PC-3 (cell line): ENCODE results near the gene FBXO42. TPM values are rescaled to one million over a fixed set of nuclear protein-coding genes. Genes with fewer than 3 reads are reported as not detected.
A peak's percentile ranks its signal among the peaks of the same experiment; 100 is the strongest.

Source experiments
- ATAC-seq: fragments of 200-7000 bp; cut with Tn5 transposase; 2 replicates; pipeline ENCODE4 v1.9.1; 2020; ENCODE audit warnings: mild to moderate bottlenecking, moderate library complexity
- BruUV-seq: library from RNA; stranded (reverse); fragments of 400-500 nt; replicated peaks from 2 replicates; lab custom pipeline; 2021; lab: Mats Ljungman, UMichigan
- CTCF ChIA-PET: fragments of 300-600 bp; sonication (Branson Sonifier 250); formaldehyde crosslinking; loops from one replicate; lab custom pipeline; 2022; ENCODE audit warnings: antibody characterized with exemption; lab: Charles Lee
- POLR2A ChIA-PET: fragments of 300-600 bp; sonication (Branson Sonifier 250); formaldehyde crosslinking; loops from one replicate; lab custom pipeline; 2022; ENCODE audit warnings: antibody characterized with exemption; ENCODE audit not compliant: unreplicated experiment; lab: Charles Lee
- DNase-seq: peaks from one replicate; pipeline ENCODE4 v3.0.0-alpha.2; 2015
- H2AFZ ChIP-seq: fragments of 300-600 bp; sonication (generic); 2 replicates; pipeline ENCODE4 v1.6.0; 2016; ENCODE audit warnings: antibody characterized with exemption, low read length
- H3F3A ChIP-seq: fragments of 300-600 bp; sonication (generic); one replicate; pipeline ENCODE4 v1.6.0; 2017; ENCODE audit warnings: antibody characterized with exemption, low read length, control low read depth, mild to moderate bottlenecking; ENCODE audit not compliant: unreplicated experiment
- H3K27ac ChIP-seq: fragments of 300-600 bp; sonication (generic); 2 replicates; pipeline ENCODE4 v1.5.1; 2016; ENCODE audit warnings: mild to moderate bottlenecking, low read length
- H3K27me3 ChIP-seq: fragments of 300-600 bp; sonication (generic); 2 replicates; pipeline ENCODE4 v1.6.1; 2016; ENCODE audit warnings: low read length, mixed read lengths
- H3K36me3 ChIP-seq: fragments of 300-600 bp; sonication (generic); 2 replicates; pipeline ENCODE4 v1.6.1; 2016; ENCODE audit warnings: low read depth, mixed run types, low read length, mixed read lengths
- H3K4me1 ChIP-seq: fragments of 300-600 bp; sonication (generic); 2 replicates; pipeline ENCODE4 v1.5.1; 2016; ENCODE audit warnings: low read length; ENCODE audit not compliant: insufficient read depth
- H3K4me2 ChIP-seq: fragments of 300-600 bp; sonication (generic); 2 replicates; pipeline ENCODE4 v1.6.0; 2016; ENCODE audit warnings: low read length
- H3K4me3 ChIP-seq: fragments of 300-600 bp; sonication (generic); 2 replicates; pipeline ENCODE4 v1.5.1; 2016; ENCODE audit warnings: mild to moderate bottlenecking, low read length, mixed read lengths
- H3K79me2 ChIP-seq: fragments of 300-600 bp; sonication (generic); 2 replicates; pipeline ENCODE4 v1.6.1; 2017; ENCODE audit warnings: low read length, mixed read lengths
- H3K9ac ChIP-seq: fragments of 300-600 bp; sonication (generic); 2 replicates; pipeline ENCODE4 v1.6.0; 2016; ENCODE audit warnings: mild to moderate bottlenecking, low read length
- H3K9me2 ChIP-seq: fragments of 300-600 bp; sonication (generic); replicated peaks from 2 replicates; pipeline ENCODE4 v1.6.1; 2016; ENCODE audit warnings: mixed run types, low read length, mixed read lengths
- H3K9me3 ChIP-seq: fragments of 300-600 bp; sonication (generic); 2 replicates; pipeline ENCODE4 v1.6.1; 2016; ENCODE audit warnings: low read length, mixed read lengths
- H4K20me1 ChIP-seq: fragments of 300-600 bp; sonication (generic); 2 replicates; pipeline ENCODE4 v1.6.1; 2016; ENCODE audit warnings: low read length, mixed read lengths
- CTCF ChIP-seq: fragments of 300-600 bp; sonication (generic); conservative IDR thresholded peaks from 2 replicates; pipeline ENCODE4 v1.5.1; 2017; ENCODE audit warnings: antibody characterized with exemption, low read depth, mild to moderate bottlenecking, low read length
- EZH2 ChIP-seq: fragments of 300-600 bp; sonication (generic); IDR thresholded peaks from one replicate; pipeline ENCODE4 v1.6.1; 2017; ENCODE audit warnings: antibody characterized with exemption, mild to moderate bottlenecking, low read length; ENCODE audit not compliant: unreplicated experiment
- EZH2phosphoT487 ChIP-seq: fragments of 300-600 bp; sonication (generic); IDR thresholded peaks from 2 replicates; pipeline ENCODE4 v1.6.1; 2018; ENCODE audit warnings: mild to moderate bottlenecking, antibody characterized with exemption, low read length, borderline replicate concordance
- intact Hi-C: fragments of 100-400 bp; cut with micrococcal nuclease; formaldehyde crosslinking; loops from 2 replicates; pipeline ENCODE4 v1.9.0; 2023
- total RNA-seq: library from RNA; depleted of rRNA; stranded (reverse); fragments of >200 nt; gene quantifications from 2 replicates; pipeline ENCODE4 v1.2.3, GENCODE V29; 2014

The FBXO42 gene
- total RNA-seq, 1 experiment from 2014 or later, result 16.0 TPM

- H2AFZ ChIP-seq, result no peak overlapping the region
- DNase-seq (peak; percentile 22), ATAC-seq (no peak)
- intact Hi-C loops, result loop anchor here (5.0 kb wide), 1 partner anchor 34 kb away; no protein-coding TSS in a partner anchor
- no TSS peak for BruUV-seq
- no peak overlapping the region for H3K9ac ChIP-seq
- no peak for TF ChIP-seq EZH2phosphoT487
- ChIA-PET CTCF (no interaction called here), POLR2A (no interaction called here)
- no peaks in the 10 kb centered on the region for H3K27me3 ChIP-seq
- no peaks in the 10 kb centered on the region for H3K9me3 ChIP-seq
- H3K9me2 ChIP-seq, result no peaks in the 10 kb centered on the region
- no peaks in the 10 kb centered on the region for H4K20me1 ChIP-seq
- H3K4me3 ChIP-seq, result no peak overlapping the region
- H3K4me2 ChIP-seq, result no peak overlapping the region
- peaks cover 18% of the 10 kb centered on the region for H3K4me1 ChIP-seq
- H3K79me2 ChIP-seq, result peaks cover 6% of the 10 kb centered on the region; the same call in 1 of the 2 replicates
- H3F3A ChIP-seq, result no peaks in the 10 kb centered on the region
- no peak overlapping the region for H3K27ac ChIP-seq
- H3K36me3 ChIP-seq, result no peaks in the 10 kb centered on the region
Observed at GRCh38 chr1:16208270-16208987, 143.9 kb downstream of the FBXO42 start.

- CTCF ChIA-PET, result interaction anchor here (0.5 to 1.3 kb wide), 3 partner anchors 9 to 129 kb away, joined by 3 to 10 read pairs (median 5); no protein-coding TSS in a partner anchor
Observed at GRCh38 chr1:16207318-16208269, 144.7 kb downstream of the FBXO42 start.

More at GRCh38 chr1:16207318-16208269, 144.7 kb downstream of the FBXO42 start:
- H3K9me2 ChIP-seq, result no peaks in the 10 kb centered on the region
- no peaks in the 10 kb centered on the region for H3K27me3 ChIP-seq
- peak overlapping the region; percentile 82 for H3K27ac ChIP-seq
- H3F3A ChIP-seq, result no peaks in the 10 kb centered on the region
- intact Hi-C loops, result loop anchor here (5.0 kb wide), 1 partner anchor 35 kb away; no protein-coding TSS in a partner anchor
- H3K36me3 ChIP-seq, result no peaks in the 10 kb centered on the region
- H4K20me1 ChIP-seq, result no peaks in the 10 kb centered on the region
- DNase-seq (no peak), ATAC-seq (no peak)
- H3K9ac ChIP-seq, result peak overlapping the region; percentile 62
- peaks cover 6% of the 10 kb centered on the region; the same call in 1 of the 2 replicates for H3K79me2 ChIP-seq
- no peak for TF ChIP-seq EZH2
- no peak for TF ChIP-seq CTCF
- no peak for TF ChIP-seq EZH2phosphoT487
- peaks cover 17% of the 10 kb centered on the region for H3K4me1 ChIP-seq
- TSS peak; percentile 99 for BruUV-seq
- peak overlapping the region; percentile 83 for H3K4me2 ChIP-seq
- peak overlapping the region; percentile 71 for H2AFZ ChIP-seq
- POLR2A ChIA-PET, result interaction anchor here (0.6 to 1.0 kb wide), 4 partner anchors 9 to 74 kb away, joined by 3 to 5 read pairs (median 4); no protein-coding TSS in a partner anchor
- H3K4me3 ChIP-seq, result peak overlapping the region; percentile 65
- H3K9me3 ChIP-seq, result no peaks in the 10 kb centered on the region
